Astrocyte (in vitro differentiated cells and primary cell): Measurements from ENCODE around the gene GPR62.

Experiments used
- EZH2 ChIP-seq: IDR thresholded peaks from 2 replicates; pipeline ENCODE4 v1.6.1; 2012; ENCODE audit warnings: mild to moderate bottlenecking, low read length, inconsistent platforms; ENCODE audit not compliant: insufficient read depth
- TF ChIP-seq, protein P1 (sequence below): IDR thresholded peaks from 2 replicates; pipeline ENCODE4 v1.5.1; 2011; ENCODE audit warnings: low read depth, mild to moderate bottlenecking, inconsistent platforms, low read length, moderate library complexity; ENCODE audit not compliant: insufficient read depth

DNA sequence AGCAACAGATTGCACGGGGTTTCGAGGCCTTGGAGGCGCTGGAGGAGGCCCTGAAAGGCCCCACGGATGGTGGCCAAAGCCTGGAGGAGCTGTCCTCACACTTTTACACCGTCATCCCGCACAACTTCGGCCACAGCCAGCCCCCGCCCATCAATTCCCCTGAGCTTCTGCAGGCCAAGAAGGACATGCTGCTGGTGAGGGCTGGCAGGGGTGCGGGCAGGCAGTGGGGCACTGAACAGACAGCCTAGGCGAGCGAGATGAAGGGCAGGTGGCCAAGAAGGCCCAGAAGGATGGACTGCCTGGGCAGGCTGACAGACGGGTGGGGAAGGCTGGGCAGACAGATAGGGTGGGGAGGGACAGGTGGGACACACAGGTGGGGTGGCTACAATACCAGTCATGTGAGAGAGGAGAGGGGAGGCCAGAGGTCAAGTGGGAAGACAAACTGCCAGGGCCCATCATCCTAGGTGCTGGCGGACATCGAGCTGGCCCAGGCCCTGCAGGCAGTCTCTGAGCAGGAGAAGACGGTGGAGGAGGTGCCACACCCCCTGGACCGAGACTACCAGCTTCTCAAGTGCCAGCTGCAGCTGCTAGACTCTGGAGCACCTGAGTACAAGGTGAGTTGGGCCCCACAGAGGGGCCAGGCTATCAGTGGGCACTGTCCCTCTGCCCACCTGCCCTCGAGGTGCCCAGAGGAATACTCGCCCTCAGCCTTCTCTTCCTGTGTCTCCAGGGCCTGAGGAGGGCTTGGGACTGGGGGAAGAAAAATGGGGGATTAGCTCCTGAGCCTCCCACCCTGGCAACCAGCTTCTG is 9.9 kb upstream of the GPR62 start:
- no peak for TF ChIP-seq EZH2
- TF ChIP-seq, protein P1, sequence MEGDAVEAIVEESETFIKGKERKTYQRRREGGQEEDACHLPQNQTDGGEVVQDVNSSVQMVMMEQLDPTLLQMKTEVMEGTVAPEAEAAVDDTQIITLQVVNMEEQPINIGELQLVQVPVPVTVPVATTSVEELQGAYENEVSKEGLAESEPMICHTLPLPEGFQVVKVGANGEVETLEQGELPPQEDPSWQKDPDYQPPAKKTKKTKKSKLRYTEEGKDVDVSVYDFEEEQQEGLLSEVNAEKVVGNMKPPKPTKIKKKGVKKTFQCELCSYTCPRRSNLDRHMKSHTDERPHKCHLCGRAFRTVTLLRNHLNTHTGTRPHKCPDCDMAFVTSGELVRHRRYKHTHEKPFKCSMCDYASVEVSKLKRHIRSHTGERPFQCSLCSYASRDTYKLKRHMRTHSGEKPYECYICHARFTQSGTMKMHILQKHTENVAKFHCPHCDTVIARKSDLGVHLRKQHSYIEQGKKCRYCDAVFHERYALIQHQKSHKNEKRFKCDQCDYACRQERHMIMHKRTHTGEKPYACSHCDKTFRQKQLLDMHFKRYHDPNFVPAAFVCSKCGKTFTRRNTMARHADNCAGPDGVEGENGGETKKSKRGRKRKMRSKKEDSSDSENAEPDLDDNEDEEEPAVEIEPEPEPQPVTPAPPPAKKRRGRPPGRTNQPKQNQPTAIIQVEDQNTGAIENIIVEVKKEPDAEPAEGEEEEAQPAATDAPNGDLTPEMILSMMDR = no peak
